Measurements from ENCODE around the gene WLS.

- TF ChIP-seq POLR2A (IDR thresholded peaks at IDR 0.05; ENCODE audit: low read depth) (no peak), CTCF (IDR thresholded peaks at IDR 0.05) (no peak), POLR2AphosphoS5 (IDR thresholded peaks at IDR 0.05) (no peak)
These were observed 47.5 kb upstream of the WLS start for GRCh38 chr1:68279846-68280245.

Measured in esophagus muscularis mucosa (tissue), 3 donors.